Stimulated activated CD4-positive, alpha-beta T cell treated with anti-CD3 and anti-CD28 coated beads, Interleukin-2, amount 100 ng/mL, for 48 hours (primary cell): ENCODE data around the gene HRK.

Experiments
- DNase-seq, 2 donors: peaks; one replicate each; pipeline ENCODE4 v3.0.0-alpha.2; 2020

The HRK gene

DNA sequence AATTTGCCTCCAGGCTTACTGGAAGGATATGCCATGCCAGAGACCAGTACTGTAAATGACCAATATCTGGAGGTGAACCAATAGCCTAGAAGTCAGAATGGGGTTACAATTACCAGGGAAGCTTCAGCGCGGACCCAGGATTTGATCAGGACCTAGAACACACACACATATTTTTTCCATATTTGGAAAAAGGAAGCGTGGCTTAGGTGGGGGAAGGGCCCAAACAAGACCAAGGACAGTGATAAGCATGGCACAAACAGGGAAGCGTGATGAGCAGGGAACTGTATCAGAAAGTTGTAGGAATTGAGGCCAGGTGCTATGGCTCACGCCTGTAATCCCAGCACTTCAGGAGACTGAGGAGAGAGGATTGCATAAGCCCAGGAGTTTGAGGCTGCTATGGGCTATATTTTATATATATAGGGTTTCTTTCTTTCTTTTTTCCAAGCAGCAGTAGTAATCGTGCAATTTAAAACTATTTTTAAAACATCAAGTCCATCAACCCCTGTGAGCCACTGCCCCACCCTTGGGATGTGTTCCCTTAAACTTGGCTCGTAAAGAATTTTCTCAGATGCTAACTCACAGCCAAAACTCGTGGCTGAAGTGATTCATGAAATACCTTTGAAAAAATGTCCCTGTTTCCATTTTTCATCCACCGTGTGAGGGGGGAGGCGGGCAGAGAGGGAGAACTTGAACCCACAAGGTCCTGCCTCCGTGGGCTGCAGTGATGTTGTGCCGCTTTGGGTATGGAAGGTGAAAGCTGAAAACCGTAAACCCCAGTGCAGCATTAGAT lies 16.7 kb downstream of the HRK start:
- DNase-seq: no peak

DNA sequence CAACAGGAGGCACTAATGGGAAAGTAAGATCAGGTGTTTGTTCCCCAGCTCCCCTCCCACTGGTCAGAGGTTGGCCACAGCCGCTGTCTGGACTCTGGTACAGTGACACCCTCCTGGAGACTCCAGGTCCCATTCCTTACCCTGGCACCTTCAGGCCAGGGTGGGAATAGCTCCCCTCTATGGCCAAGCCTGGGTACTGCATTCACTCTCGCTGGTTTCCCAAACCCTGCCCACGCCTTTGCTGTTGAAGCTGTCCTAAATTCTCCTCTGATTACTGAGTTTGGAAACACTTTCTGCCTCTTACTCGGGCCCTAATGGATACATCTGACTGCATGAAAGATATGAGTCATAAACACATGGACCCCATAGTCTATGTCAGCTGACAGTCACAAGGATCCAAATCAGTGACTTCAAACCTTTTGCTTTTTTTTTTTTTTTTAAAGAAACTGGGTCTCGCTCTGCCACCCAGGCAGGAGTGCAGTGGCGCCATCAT lies 17.9 kb downstream of the HRK start:
- no peak for DNase-seq

DNA sequence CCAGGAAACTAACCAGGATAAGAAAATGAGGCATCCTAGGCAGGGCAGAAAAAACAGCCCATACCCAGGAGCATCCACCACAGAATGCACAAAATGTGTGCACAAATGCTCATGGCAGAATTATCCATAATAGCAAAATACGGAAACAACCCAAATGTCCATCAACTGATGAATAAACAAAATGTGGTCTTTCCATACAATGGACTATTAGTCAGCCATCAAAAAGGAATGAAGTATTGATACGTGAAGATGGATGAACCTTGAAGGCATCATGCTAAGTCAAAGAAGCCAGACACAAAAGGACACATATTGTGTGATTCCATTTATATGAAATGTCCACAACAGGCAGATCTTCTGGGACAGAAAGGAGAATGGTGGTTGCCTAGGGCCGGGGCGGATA lies 19.1 kb downstream of the HRK start:
- no peak for DNase-seq

GRCh38 chr12:116861320-116861719 lies 19.9 kb downstream of the HRK start:
- DNase-seq: no peak

DNA sequence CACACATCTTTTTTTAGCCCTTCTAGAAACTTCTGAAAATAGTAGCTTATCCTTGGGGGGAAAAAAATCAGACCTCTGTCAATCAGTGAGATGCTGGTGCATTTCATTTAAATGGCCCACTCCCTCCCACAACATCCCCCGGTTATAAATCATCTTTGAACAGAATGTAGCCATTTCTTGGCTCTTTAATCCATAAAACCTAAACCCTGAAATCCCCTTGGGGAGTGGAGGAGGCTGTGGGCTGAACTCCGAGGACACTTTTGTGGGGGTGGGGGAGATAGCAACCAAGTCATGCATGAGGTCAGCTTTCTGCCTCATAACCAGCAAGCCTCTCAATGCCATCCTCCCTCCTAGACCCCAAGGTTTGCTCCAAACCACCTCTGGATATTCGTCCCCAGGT lies 21.0 kb downstream of the HRK start:
- no peak for DNase-seq

DNA sequence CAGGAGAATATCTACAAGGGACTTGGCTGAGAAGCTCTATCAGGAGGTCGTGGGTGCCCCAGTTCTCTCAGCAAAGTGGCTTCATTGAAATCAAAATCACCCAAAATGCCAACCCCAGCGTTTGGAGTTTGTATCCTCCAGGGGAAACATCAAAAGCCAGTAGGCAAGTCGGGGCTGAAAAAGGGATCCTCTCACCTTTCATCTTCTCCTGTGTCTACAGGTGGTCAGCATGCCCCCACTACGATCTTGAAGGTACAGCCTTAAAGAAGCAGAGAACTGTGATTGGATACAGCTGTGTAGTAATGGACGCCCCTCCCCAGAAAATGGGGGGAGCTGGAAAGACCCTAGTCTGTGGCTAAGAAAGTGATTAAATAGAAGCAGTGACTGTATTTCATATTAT lies 22.2 kb downstream of the HRK start:
- DNase-seq: no peak

GRCh38 chr12:116856729-116857128 lies 24.5 kb downstream of the HRK start:
- no peak for DNase-seq

DNA sequence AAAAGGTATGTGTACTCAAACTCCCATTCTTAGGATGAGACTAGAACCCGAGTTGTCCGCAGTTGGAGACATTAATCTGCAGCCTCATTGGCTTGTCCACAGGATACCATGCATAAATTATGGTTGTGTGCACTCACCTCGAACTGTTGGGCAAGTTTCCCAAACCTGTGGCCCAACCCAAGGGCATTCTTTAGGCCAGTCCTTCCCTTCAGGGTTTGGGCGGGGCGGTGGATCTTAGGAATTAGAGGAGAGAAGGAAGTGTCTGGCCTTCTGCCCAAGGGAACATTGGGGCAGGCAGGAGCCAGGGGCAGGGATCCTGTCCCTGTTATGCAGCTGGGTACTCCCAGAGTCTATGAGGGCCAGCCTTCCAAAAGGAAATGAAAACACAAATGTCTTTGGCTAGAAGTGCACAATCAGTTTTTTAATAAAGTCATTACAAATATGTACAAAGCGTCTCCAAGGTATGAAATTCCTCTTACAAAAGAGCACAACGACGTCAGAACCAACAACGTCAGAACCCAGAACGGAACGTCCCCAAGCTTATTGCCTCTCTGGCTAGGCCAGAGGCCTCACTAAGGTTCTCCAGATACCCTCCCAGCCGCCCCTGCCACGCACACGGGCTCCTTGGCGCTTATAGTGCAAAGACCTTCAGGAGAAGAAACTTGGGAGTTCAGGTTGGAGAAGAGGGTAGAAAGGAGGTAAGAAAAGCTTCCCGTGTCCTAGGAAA lies 25.3 kb downstream of the HRK start:
- DNase-seq: no peak

GRCh38 chr12:116853507-116853906 lies 27.7 kb downstream of the HRK start:
- DNase-seq: no peak

DNA sequence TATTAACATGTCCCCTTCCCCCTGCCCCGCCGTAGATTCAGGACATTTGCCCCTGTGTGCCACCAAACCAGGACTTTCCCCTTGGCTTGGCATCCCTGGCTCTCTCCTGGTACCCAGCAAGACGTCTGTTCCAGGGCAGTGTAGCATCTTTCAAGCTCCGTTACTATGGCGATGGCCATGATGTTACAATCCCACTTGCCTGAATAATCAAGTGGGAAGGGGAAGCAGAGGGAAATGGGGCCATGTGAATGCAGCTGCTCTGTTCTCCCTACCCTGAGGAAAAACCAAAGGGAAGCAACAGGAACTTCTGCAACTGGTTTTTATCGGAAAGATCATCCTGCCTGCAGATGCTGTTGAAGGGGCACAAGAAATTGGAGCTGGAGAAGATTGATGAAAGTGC lies 28.9 kb downstream of the HRK start:
- no peak for DNase-seq

- no peak for DNase-seq
These were observed 32.0 kb downstream of the HRK start for GRCh38 chr12:116849216-116849615.

GRCh38 chr12:116843085-116843484 lies 38.2 kb downstream of the HRK start:
- no peak for DNase-seq

GRCh38 chr12:116839287-116839830 lies 41.9 kb downstream of the HRK start:
- DNase-seq: no peak

GRCh38 chr12:116838365-116838764 lies 42.9 kb downstream of the HRK start:
- DNase-seq: no peak

- no peak for DNase-seq
These were observed 44.1 kb downstream of the HRK start for GRCh38 chr12:116837097-116837496.

- DNase-seq: no peak
These were observed 45.8 kb downstream of the HRK start for GRCh38 chr12:116835484-116835883.

DNA sequence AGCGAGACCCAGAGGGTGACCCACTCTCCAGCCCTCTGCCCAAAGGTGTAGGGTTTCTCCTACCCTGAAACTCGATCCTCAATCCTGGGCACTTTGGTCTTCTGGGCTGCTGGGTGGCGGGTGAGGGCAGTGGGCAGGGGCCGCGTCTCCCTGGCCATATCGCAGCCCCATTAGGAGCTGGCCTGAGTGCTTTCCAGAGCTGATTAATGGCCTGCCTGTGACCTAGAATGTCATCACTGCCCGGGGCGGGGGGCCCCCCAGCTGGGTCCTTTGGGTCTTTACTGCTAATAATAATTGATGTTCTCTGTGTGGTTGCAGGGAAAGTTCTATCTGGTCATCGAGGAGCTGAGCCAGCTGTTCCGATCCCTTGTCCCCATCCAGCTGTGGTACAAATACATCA lies 47.8 kb downstream of the HRK start:
- no peak for DNase-seq

DNA sequence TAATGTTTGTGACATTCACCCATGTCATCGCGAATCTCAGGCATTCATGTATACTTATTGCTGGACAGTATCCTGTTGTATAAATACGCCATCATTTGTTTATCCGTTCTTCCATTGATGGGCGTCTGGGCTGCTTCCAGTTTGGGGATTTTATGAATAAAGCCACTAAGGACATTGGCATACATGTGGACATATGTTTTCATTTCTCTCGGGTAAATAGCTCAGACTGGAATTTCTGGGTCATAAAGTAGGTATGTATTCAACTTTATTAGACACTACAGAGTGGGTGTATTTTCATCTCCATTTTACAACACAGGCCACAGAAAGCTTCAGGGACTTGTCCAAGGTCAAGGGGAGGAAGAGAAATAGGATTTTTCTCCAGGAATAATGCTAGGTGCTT lies 48.9 kb downstream of the HRK start:
- DNase-seq: no peak

DNA sequence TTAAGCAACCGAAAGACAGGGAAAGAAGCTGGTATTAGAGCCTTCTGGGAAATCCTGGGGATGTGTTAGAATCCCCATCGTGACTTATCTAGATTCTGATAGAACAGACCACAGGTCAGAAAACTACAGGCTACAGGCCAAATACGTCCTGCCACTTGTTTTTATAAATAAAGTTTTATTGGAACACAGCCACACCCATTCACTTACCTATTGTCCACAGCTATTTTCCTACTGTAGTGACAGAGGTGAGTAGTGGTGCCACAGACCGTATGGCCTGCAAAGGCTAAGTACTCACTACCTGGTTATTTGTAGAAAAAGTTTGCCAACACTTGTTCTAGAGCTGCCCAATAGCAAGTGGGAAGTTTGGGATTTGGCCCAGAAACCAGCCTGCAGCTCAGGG lies 53.8 kb downstream of the HRK start:
- no peak for DNase-seq

GRCh38 chr12:116821291-116821690 lies 60.0 kb downstream of the HRK start:
- DNase-seq: no peak

DNA sequence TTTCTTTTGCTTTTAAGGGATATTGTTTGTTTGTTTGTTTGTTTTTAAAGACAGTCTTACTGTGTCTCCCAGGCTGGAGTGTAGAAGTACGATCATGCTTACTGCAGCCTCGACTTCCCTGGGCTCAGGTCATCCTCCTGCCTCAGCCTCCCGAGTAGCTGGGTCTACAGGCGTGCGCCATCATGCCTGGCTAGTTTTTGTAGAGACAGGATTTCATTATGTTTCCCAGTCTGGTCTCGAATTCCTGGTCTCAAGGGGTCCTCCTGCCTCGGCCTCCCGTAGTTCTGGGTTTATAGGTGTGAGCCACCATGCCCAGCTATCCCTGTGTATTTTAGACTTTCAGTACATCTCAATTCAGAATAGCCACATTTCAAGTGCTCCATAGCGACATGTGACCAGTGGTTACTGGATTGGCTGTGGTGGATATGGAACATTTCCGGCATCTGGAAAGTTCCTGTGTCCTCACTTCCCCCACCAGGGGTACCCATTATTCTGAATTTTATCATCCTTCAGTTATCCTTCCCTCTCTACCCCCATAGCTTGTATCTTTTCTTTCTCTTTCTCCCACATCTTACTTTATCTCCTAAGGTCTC lies 61.1 kb downstream of the HRK start:
- no peak for DNase-seq

DNA sequence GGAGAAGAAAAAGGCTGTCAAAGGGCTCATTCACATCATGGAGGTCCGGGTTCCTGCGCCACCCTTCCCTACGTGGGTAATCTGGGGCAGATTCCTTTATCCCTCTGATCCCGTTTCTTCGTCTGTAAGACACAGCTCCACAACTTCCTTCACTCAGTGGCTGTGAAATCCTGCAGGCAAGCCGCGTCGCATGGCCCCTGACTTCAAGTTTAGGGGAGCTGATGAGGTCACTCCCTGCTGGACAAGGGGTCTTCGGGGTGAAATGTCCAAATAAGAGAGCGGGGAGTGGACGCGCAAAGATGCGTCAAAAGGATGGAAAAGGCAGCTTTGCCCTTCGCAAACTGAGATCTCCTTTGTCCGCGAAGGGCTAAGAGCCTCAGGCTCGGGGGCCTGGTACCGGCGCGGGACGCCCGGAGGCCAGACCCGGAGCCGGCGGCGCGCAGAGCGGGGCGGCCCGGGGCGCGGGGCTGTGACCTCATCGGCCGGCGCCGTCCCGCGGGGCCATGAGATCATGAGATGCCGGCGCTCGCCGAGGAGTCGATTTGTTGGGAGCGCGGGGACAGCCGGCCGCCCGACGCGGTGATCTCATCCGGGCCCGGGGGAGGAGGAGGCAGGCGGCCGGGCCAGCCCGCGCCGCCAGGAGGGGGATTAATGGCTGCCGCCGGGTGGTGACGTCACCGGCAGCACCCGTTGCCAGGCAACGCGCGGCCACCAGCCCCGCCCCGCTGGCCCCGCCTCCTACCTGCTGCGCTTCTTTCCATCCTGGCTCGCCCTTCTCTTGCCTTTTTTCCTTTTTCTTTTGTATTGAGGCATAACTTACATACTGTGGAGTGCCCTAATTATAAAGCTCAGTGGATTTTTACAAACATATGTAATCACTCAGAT lies 62.1 kb downstream of the HRK start:
- peak; percentile 82 to 89 for DNase-seq
